Erythroblast (primary cell): Measurements from ENCODE around the gene IPCEF1.

Source experiments
- GATA1 ChIP-seq: IDR thresholded peaks from 2 replicates; pipeline ENCODE4 v1.6.1; 2011; ENCODE audit warnings: low read depth, mild to moderate bottlenecking, control low read depth, low read length, moderate library complexity
- POLR2A ChIP-seq: IDR thresholded peaks from 2 replicates; pipeline ENCODE4 v1.6.1; 2011; ENCODE audit warnings: mild to moderate bottlenecking, low read length

DNA sequence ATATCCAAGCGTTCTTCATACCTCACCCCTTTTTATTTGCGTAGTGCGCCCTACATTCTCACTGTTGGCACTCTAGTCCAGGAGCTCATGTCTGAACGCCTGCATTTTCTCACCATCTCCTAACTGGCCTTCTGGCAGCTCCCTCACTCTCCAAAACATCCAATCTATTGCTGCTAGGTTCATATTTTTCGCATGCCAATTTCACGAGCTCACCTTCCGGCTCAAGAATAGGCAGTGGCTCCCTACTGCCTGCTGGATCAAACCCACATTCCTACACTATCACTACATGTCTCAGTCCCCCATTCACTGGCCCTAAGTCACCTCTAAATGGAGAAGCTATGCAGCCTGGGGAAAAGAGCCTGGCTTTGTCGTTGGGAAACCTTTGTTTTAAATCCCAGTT is 115.0 kb downstream of the IPCEF1 start:
- TF ChIP-seq POLR2A (no peak), GATA1 (no peak)
